Osteoblast (primary cell): ENCODE measurements around the gene C12orf75. TPM values are rescaled to one million over a fixed set of nuclear protein-coding genes. Genes with fewer than 3 reads are reported as not detected.

Experiments used
- DNase-seq: peaks from one replicate; pipeline ENCODE4 v3.0.0; 2011; ENCODE audit warnings: low spot score, mixed read lengths; ENCODE audit not compliant: insufficient read length; ENCODE audit errors: missing footprints
- H2AFZ ChIP-seq: 2 replicates; pipeline ENCODE4 v1.6.0; 2011; ENCODE audit warnings: mild to moderate bottlenecking, low read length
- H3K27ac ChIP-seq: 2 replicates; pipeline ENCODE4 v1.5.1; 2011; ENCODE audit warnings: mild to moderate bottlenecking, low read depth, low read length, moderate library complexity
- H3K27me3 ChIP-seq: 2 replicates; pipeline ENCODE4 v1.6.0; 2012; ENCODE audit warnings: mild to moderate bottlenecking, control low read depth, inconsistent platforms, low read length, moderate library complexity; ENCODE audit not compliant: insufficient read depth
- H3K36me3 ChIP-seq: 2 replicates; pipeline ENCODE4 v1.5.1; 2011; ENCODE audit warnings: mild to moderate bottlenecking, low read length, control low read depth, moderate library complexity; ENCODE audit not compliant: insufficient read depth
- H3K4me1 ChIP-seq: 2 replicates; pipeline ENCODE4 v1.5.1; 2011; ENCODE audit warnings: mild to moderate bottlenecking, low read length, control low read depth, moderate library complexity; ENCODE audit not compliant: insufficient read depth
- H3K4me2 ChIP-seq: 2 replicates; pipeline ENCODE4 v1.6.0; 2011; ENCODE audit warnings: mild to moderate bottlenecking, low read length; ENCODE audit not compliant: insufficient read depth
- H3K4me3 ChIP-seq: fragments of 200-600 bp; sonication (generic); 3 replicates; pipeline ENCODE4 v1.5.1; 2012; ENCODE audit warnings: mild to moderate bottlenecking, low read length, inconsistent platforms; ENCODE audit not compliant: insufficient read depth
- H3K79me2 ChIP-seq: 2 replicates; pipeline ENCODE4 v1.6.0; 2012; ENCODE audit warnings: mild to moderate bottlenecking, low read length, control low read depth, inconsistent platforms; ENCODE audit not compliant: insufficient read depth
- H3K9me3 ChIP-seq: 2 replicates; pipeline ENCODE4 v1.5.1; 2011; ENCODE audit warnings: low read depth, low read length, control low read depth
- H4K20me1 ChIP-seq: 2 replicates; pipeline ENCODE4 v1.6.0; 2012; ENCODE audit warnings: mild to moderate bottlenecking, low read length, control low read depth; ENCODE audit not compliant: insufficient read depth
- CTCF ChIP-seq: IDR thresholded peaks from 2 replicates; pipeline ENCODE4 v1.5.1; 2011; ENCODE audit warnings: mild to moderate bottlenecking, low read depth, low read length, moderate library complexity; ENCODE audit errors: extremely low read depth
- total RNA-seq: library from RNA; depleted of rRNA; stranded (reverse); fragments of >200 nt; gene quantifications from 2 replicates; pipeline ENCODE4 v1.2.3, GENCODE V29; 2012

The C12orf75 gene
- total RNA-seq, 1 donor: 48.5 TPM

DNA sequence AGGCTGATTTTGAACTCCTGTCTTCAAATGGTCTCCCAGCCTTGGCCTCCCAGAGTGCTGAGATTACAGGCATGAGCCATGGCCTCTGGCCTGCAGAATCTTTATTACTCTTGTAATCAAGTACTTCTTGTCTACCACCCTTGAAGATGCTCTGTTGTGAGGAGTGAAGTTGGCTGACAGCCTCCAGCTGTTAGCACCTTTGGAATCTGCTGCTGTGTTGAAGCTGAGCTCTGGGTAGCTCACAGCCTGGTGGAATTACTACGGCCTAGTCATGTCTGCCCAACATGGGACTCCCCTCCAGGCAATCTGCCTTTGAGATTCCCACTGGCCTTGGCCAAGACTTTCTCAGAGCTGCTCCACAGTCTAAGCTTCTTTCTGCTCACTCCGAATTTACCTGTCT lies 5.8 kb upstream of the C12orf75 start:
- H3K36me3 ChIP-seq: no peaks in the 10 kb centered on the region
- H3K4me3 ChIP-seq: no peak overlapping the region
- H3K9me3 ChIP-seq: no peaks in the 10 kb centered on the region
- no peaks in the 10 kb centered on the region for H4K20me1 ChIP-seq
- DNase-seq: no peak
- H3K79me2 ChIP-seq: peaks cover 2% of the 10 kb centered on the region
- no peak for TF ChIP-seq CTCF
- no peaks in the 10 kb centered on the region for H3K27me3 ChIP-seq
- H2AFZ ChIP-seq: no peak overlapping the region
- peaks cover 19% of the 10 kb centered on the region for H3K4me1 ChIP-seq
- H3K4me2 ChIP-seq: no peak overlapping the region
- H3K27ac ChIP-seq: no peak overlapping the region

- Histone ChIP-seq H3K4me2 (no peak overlapping the region), H3K9me3 (no peaks in the 10 kb centered on the region), H3K27me3 (no peaks in the 10 kb centered on the region), H3K36me3 (no peaks in the 10 kb centered on the region), H3K4me1 (peaks cover 23% of the 10 kb centered on the region), H4K20me1 (no peaks in the 10 kb centered on the region), H3K79me2 (peaks cover 2% of the 10 kb centered on the region), H2AFZ (no peak overlapping the region), H3K27ac (no peak overlapping the region), H3K4me3 (no peak overlapping the region)
- no peak for DNase-seq
- TF ChIP-seq CTCF: no peak
Observed at GRCh38 chr12:105325117-105325516, 5.4 kb upstream of the C12orf75 start.

DNA sequence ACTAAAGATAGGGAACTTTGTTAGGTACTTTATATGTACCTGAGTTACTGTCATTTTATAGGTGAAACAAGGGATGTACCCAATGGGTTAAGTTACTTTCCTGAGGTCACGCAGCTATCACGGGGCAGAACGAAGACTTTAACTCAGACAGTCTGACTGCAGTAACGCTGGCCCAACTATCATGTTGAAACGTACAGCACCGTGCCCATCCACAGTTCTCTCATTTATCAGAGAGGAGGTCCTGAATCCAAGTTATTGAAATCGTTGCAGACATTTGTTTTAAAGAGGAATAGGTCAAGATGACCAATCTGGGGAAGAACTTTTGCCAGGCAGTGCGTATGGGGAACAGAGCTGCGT lies 587 bp upstream of the C12orf75 start:
- Histone ChIP-seq H3K79me2 (peaks cover 40% of the 10 kb centered on the region), H3K4me2 (peak overlapping the region; percentile 85), H3K4me3 (peak overlapping the region; percentile 83), H4K20me1 (no peaks in the 10 kb centered on the region), H3K27me3 (no peaks in the 10 kb centered on the region), H2AFZ (peak overlapping the region; percentile 72), H3K27ac (no peak overlapping the region), H3K4me1 (peaks cover 48% of the 10 kb centered on the region), H3K9me3 (no peaks in the 10 kb centered on the region), H3K36me3 (no peaks in the 10 kb centered on the region)
- DNase-seq: no peak
- no peak for TF ChIP-seq CTCF

- Histone ChIP-seq H3K27me3 (no peaks in the 10 kb centered on the region), H3K36me3 (no peaks in the 10 kb centered on the region), H3K79me2 (peaks cover 51% of the 10 kb centered on the region), H4K20me1 (no peaks in the 10 kb centered on the region), H3K27ac (peak overlapping the region; percentile 75), H3K4me3 (peak overlapping the region; percentile 83), H2AFZ (peak overlapping the region; percentile 40), H3K4me1 (peaks cover 56% of the 10 kb centered on the region), H3K4me2 (peak overlapping the region; percentile 88), H3K9me3 (no peaks in the 10 kb centered on the region)
- no peak for TF ChIP-seq CTCF
- peak; percentile 82 for DNase-seq
Observed at GRCh38 chr12:105330931-105331804, 677 bp downstream of the C12orf75 start.
